ENCODE measurements around the gene TMCC1. TPM values are rescaled to one million over a fixed set of nuclear protein-coding genes. Genes with fewer than 3 reads are reported as not detected.

The TMCC1 gene
- total and polyA plus RNA-seq, 10 of the 15 experiments (the other 5 are each of a cell fraction or from before 2014, with no cell fraction given), result 2.3 to 21.1 (median 8.4) TPM

DNA sequence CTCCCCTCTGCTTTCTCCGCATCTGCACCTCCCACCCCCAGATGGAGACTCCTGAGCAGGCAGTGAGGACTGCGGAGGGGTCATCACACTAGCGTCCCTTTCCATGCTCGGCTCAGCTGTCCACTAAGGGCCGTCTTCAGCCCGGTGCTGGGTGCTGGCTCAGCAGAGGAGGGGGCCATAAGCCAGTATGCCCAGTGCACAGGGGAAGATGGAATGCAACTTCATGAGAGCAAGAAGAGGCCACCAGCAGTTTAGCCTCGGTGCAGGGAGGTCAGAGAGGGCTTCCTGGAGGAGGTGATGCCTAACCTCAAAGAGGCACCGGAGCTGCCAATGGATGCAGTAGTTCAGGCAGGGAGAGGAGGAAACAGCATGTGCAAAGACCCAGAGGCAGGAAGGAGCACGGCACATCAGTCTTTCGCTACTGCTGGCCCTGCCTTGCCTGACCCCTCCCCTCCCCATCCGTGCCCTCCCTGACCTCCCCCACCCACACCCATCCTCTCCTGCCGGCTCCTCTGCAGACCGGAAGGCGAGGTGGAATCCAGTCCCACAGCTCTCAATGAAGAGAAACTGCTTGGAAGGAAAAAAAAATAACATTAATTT is 271.8 kb downstream of the TMCC1 start (continued):
- TF ChIP-seq ATF7 (IDR thresholded peaks at IDR 0.05; ENCODE audit: low read depth), result no peak
- no peak for TF ChIP-seq EGR1 (IDR thresholded peaks at IDR 0.05; ENCODE audit: borderline replicate concordance in 1 of 2, low read depth in 2 of 2, low read length in 2 of 2)
- TF ChIP-seq POLR2AphosphoS5 (IDR thresholded peaks at IDR 0.05; ENCODE audit: low read length), result no peak
- TF ChIP-seq RAD51 (IDR thresholded peaks at IDR 0.05), result no peak

- H3K4me1 ChIP-seq (ENCODE audit: control insufficient read depth, insufficient read depth, low read length), result peaks cover 14% of the 10 kb centered on the region
- no peak overlapping the region for H3K9ac ChIP-seq (ENCODE audit: control insufficient read depth, insufficient read depth, low read length)
- H3K9me3 ChIP-seq (replicated peaks; ENCODE audit: control insufficient read depth, insufficient read depth, low read length), result no peaks in the 10 kb centered on the region
- H3K27me3 ChIP-seq (replicated peaks in 1 of 2; ENCODE audit: control insufficient read depth in 2 of 2, insufficient read depth in 2 of 2, low read length in 1 of 2), result no peaks in the 10 kb centered on the region; a peak in 2 of 4 replicates
- in situ Hi-C loops (cut with MboI) (no loop called here), intact Hi-C loops (cut with micrococcal nuclease; ENCODE audit: unreplicated experiment) (loop anchor here (10.0 kb wide), 1 partner anchor 236 kb away; no protein-coding TSS in a partner anchor)
- no peak overlapping the region for H3K27ac ChIP-seq (ENCODE audit: control insufficient read depth, insufficient read depth)
- H3K36me3 ChIP-seq (ENCODE audit: control insufficient read depth in 2 of 2, insufficient read depth in 2 of 2, low read length in 1 of 2), result no peaks in the 10 kb centered on the region
- DNase-seq (ENCODE audit: low read depth, low spot score) (no peak), ATAC-seq (no peak), FAIRE-seq (no peak)
- no peak overlapping the region for H3K4me2 ChIP-seq (ENCODE audit: control insufficient read depth, insufficient read depth)
- H2AFZ ChIP-seq (ENCODE audit: control insufficient read depth, low read depth, low read length), result no peak overlapping the region
- ChIA-PET RAD21 (ENCODE audit: unreplicated experiment) (no interaction called here), SMC1A (ENCODE audit: uncharacterized antibody, unreplicated experiment) (interaction anchor here (0.7 kb wide), 1 partner anchor 131 kb away, joined by 3 read pairs; no protein-coding TSS in a partner anchor), CTCF (no interaction called here), POLR2A (no interaction called here)
- H3K79me2 ChIP-seq (ENCODE audit: control insufficient read depth, insufficient read depth, low read length), result no peaks in the 10 kb centered on the region
- BruUV-seq (replicated peaks), result no TSS peak
- TF ChIP-seq CBX3 (IDR thresholded peaks at IDR 0.05; ENCODE audit: borderline replicate concordance, low read depth) (no peak), ZNF622 (IDR thresholded peaks at IDR 0.05) (no peak), ATF2 (IDR thresholded peaks at IDR 0.05; ENCODE audit: low read length) (no peak)
- no peaks in the 10 kb centered on the region for H4K20me1 ChIP-seq (ENCODE audit: control insufficient read depth, insufficient read depth)
- H3K4me3 ChIP-seq, result no peak overlapping the region
- 56% methylated on average over 18 of the region's 18 CpGs for WGBS (ENCODE audit: insufficient coverage, insufficient replicate concordance, low lambda C conversion rate, missing lambda C conversion rate)
Measured at GRCh38 chr3:129620828-129621559, 272.5 kb downstream of the TMCC1 start.

Measured in GM12878 (cell line).